HL-60 (cell line): ENCODE results near the gene ZNF559.

Experiments used
- DNase-seq, 2 experiments: peaks; one replicate each; pipeline ENCODE4 v3.0.0-alpha.2; 2010 to 2020; ENCODE audit warnings: low read depth in 1 of 2, low spot score in 1 of 2
- H3K27ac ChIP-seq: fragments of 250-450 bp; sonication (Bioruptor Pico); replicated peaks from 2 replicates; pipeline ENCODE4 v1.5.1; 2020; ENCODE audit warnings: mild to moderate bottlenecking, moderate library complexity
- H3K27me3 ChIP-seq: fragments of 250-450 bp; sonication (Bioruptor Pico); 2 replicates; pipeline ENCODE4 v1.5.1; 2021; ENCODE audit warnings: mild to moderate bottlenecking, moderate library complexity; ENCODE audit not compliant: insufficient read depth, poor library complexity, severe bottlenecking
- H3K4me3 ChIP-seq: replicated peaks from 2 replicates; pipeline ENCODE4 v1.5.1; 2011; ENCODE audit warnings: mild to moderate bottlenecking, control low read depth, low read length; ENCODE audit not compliant: insufficient read depth
- CTCF ChIP-seq: IDR thresholded peaks from one replicate; pipeline ENCODE4 v1.5.1; 2011; ENCODE audit warnings: low read length, control low read depth, inconsistent platforms; ENCODE audit not compliant: insufficient read depth
- GABPA ChIP-seq: IDR thresholded peaks from 2 replicates; pipeline ENCODE4 v1.6.1; 2012; ENCODE audit warnings: low read depth
- POLR2AphosphoS5 ChIP-seq: IDR thresholded peaks from 2 replicates; pipeline ENCODE4 v1.6.1; 2012; ENCODE audit warnings: low read depth
- SPI1 ChIP-seq: IDR thresholded peaks from 2 replicates; pipeline ENCODE4 v1.6.1; 2012; ENCODE audit warnings: low read depth, mild to moderate bottlenecking, borderline replicate concordance
- TF ChIP-seq, protein P1 (sequence below): IDR thresholded peaks from 2 replicates; pipeline ENCODE4 v1.6.1; 2012; ENCODE audit warnings: low read depth; ENCODE audit not compliant: insufficient replicate concordance

The ZNF559 gene

DNA sequence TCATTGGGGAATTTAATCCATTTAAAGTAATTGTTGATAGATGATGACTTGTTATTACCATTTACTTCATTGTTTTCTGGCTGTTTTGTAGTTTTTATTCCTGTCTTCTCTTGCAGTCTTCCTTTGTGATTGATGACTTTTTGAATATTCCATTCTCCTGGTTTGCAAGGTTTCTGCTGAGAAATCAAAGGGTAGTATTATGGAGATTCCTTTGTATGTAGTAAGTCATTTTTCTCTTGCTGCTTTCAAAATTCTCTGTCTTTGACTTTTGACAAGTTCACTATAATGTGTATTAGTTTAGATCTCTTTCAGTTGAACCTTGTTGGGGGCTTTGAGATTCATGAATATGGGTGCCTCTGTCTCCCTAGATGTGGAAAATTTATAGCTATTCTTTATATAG lies 6.0 kb downstream of the ZNF559 start:
- H3K27me3 ChIP-seq, result no peaks in the 10 kb centered on the region

DNA sequence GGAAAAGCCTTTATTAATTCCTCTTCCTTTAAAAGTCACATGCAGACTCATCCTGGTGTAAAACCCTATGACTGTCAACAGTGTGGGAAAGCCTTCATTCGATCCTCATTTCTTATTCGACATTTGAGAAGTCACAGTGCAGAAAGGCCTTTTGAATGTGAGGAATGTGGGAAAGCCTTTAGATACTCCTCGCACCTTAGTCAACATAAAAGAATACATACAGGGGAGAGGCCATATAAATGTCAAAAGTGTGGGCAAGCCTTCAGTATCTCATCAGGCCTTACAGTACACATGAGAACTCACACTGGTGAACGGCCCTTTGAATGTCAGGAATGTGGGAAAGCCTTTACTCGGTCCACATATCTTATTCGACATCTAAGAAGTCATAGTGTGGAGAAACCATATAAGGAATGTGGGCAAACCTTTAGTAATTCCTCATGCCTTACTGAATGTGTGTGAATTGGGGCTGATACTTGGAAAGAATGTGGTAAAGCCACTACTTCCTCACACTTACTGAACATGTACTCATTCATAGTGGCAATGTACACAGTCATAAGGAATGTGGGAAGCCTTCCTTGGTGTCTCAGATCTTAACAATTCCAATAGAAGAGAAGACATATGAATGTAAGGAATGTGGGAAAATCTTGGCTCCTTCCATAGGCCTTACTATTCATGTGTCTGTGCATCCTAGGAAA lies 18.8 kb downstream of the ZNF559 start:
- Histone ChIP-seq H3K27ac (no peak overlapping the region), H3K27me3 (no peaks in the 10 kb centered on the region), H3K4me3 (no peak overlapping the region)
- no peak for TF ChIP-seq SPI1
- no peak for TF ChIP-seq POLR2AphosphoS5
- TF ChIP-seq, protein P1, sequence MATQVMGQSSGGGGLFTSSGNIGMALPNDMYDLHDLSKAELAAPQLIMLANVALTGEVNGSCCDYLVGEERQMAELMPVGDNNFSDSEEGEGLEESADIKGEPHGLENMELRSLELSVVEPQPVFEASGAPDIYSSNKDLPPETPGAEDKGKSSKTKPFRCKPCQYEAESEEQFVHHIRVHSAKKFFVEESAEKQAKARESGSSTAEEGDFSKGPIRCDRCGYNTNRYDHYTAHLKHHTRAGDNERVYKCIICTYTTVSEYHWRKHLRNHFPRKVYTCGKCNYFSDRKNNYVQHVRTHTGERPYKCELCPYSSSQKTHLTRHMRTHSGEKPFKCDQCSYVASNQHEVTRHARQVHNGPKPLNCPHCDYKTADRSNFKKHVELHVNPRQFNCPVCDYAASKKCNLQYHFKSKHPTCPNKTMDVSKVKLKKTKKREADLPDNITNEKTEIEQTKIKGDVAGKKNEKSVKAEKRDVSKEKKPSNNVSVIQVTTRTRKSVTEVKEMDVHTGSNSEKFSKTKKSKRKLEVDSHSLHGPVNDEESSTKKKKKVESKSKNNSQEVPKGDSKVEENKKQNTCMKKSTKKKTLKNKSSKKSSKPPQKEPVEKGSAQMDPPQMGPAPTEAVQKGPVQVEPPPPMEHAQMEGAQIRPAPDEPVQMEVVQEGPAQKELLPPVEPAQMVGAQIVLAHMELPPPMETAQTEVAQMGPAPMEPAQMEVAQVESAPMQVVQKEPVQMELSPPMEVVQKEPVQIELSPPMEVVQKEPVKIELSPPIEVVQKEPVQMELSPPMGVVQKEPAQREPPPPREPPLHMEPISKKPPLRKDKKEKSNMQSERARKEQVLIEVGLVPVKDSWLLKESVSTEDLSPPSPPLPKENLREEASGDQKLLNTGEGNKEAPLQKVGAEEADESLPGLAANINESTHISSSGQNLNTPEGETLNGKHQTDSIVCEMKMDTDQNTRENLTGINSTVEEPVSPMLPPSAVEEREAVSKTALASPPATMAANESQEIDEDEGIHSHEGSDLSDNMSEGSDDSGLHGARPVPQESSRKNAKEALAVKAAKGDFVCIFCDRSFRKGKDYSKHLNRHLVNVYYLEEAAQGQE, result no peak
- TF ChIP-seq CTCF, result no peak
- TF ChIP-seq GABPA, result no peak
- no peak for DNase-seq

More for the DNA sequence above, 6.0 kb downstream of the ZNF559 start:
- Histone ChIP-seq H3K27ac (no peak overlapping the region), H3K4me3 (no peak overlapping the region)
- TF ChIP-seq SPI1 (no peak), POLR2AphosphoS5 (no peak), CTCF (no peak), GABPA (no peak)
- TF ChIP-seq, protein P1, result no peak
- DNase-seq, result no peak

DNA sequence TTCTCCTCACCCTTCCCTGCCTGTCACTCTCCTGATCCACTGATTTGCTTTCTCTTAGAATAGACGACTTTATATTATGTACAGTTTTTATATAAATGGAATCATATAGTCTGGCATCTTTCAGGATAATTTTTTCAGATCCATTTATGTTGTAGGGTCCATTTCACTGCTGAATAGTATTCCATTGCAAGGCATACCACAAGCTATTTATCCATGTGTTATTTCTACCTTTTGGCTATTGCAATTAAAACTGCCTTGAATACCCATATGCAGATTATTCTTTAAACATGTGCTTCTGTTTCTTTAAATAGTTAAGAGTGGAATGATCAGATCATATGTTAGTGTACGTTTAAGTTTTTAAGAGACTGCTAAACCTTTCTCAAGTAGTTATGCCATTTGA lies 21.0 kb downstream of the ZNF559 start:
- Histone ChIP-seq H3K27ac (no peak overlapping the region), H3K27me3 (no peaks in the 10 kb centered on the region), H3K4me3 (no peak overlapping the region)
- no peak for DNase-seq
- TF ChIP-seq, protein P1, result no peak
- TF ChIP-seq GABPA (no peak), POLR2AphosphoS5 (no peak), SPI1 (no peak), CTCF (no peak)
